Measurements from ENCODE around the gene MED16. TPM values are rescaled to one million over a fixed set of nuclear protein-coding genes. Genes with fewer than 3 reads are reported as not detected.
A peak's percentile ranks its signal among the peaks of the same experiment; 100 is the strongest.

Gene MED16
- total and polyA plus RNA-seq, 2 of the 13 experiments (the other 11 are each of a cell fraction or from before 2014, with no cell fraction given): 13.3 to 14.8 TPM

DNA sequence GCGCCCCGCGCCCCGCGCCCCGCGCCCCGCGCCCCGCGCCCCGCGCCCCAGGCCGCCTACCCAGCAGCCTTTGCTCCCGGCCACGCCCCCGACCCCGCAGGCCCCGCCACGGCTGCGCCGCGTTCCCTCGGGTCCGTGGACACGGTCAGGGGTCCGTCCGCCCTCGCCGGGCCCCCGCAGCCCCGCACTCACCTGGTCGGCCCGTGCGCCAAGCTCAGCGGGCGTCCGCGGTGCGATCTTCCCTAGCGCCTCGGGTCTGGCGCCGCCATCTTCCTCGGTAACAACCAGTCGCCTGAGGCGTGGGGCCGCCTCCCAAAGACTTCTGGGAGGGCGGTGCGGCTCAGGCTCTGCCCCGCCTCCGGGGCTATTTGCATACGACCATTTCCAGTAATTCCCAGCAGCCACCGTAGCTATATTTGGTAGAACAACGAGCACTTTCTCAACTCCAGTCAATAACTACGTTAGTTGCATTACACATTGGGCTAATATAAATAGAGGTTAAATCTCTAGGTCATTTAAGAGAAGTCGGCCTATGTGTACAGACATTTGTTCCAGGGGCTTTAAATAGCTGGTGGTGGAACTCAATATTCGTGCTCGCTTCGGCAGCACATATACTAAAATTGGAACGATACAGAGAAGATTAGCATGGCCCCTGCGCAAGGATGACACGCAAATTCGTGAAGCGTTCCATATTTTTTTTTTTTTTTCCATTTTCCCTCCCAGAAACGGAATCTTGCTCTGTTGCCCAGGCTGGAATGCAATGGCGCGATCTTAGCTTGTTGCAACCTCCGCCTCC lies at the start of gene MED16, which contains the start of gene RNU6-9 (continued):
- TF ChIP-seq, protein P1, sequence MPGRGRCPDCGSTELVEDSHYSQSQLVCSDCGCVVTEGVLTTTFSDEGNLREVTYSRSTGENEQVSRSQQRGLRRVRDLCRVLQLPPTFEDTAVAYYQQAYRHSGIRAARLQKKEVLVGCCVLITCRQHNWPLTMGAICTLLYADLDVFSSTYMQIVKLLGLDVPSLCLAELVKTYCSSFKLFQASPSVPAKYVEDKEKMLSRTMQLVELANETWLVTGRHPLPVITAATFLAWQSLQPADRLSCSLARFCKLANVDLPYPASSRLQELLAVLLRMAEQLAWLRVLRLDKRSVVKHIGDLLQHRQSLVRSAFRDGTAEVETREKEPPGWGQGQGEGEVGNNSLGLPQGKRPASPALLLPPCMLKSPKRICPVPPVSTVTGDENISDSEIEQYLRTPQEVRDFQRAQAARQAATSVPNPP (CRISPR knock-in tag; IDR thresholded peaks at IDR 0.05): peak; percentile 100
- TF ChIP-seq, protein P2, sequence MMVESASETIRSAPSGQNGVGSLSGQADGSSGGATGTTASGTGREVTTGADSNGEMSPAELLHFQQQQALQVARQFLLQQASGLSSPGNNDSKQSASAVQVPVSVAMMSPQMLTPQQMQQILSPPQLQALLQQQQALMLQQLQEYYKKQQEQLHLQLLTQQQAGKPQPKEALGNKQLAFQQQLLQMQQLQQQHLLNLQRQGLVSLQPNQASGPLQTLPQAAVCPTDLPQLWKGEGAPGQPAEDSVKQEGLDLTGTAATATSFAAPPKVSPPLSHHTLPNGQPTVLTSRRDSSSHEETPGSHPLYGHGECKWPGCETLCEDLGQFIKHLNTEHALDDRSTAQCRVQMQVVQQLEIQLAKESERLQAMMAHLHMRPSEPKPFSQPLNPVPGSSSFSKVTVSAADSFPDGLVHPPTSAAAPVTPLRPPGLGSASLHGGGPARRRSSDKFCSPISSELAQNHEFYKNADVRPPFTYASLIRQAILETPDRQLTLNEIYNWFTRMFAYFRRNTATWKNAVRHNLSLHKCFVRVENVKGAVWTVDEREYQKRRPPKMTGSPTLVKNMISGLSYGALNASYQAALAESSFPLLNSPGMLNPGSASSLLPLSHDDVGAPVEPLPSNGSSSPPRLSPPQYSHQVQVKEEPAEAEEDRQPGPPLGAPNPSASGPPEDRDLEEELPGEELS (CRISPR knock-in tag; IDR thresholded peaks at IDR 0.05): peak; percentile 39; the same call in 1 of the 2 replicates
- TF ChIP-seq SSRP1 (CRISPR knock-in tag; IDR thresholded peaks at IDR 0.05) (peak; percentile 92; the same call in 1 of the 2 replicates), ZMYM2 (CRISPR knock-in tag; IDR thresholded peaks at IDR 0.05) (no peak), TAF1 (CRISPR knock-in tag; IDR thresholded peaks at IDR 0.05) (peak; percentile 57; the same call in 1 of the 2 replicates), RNF2 (conservative IDR thresholded peaks at IDR 0.05; ENCODE audit: low read depth) (no peak), EED (CRISPR knock-in tag; IDR thresholded peaks at IDR 0.05) (no peak), SMAD1 (CRISPR knock-in tag; IDR thresholded peaks at IDR 0.05; ENCODE audit: borderline replicate concordance, low read depth) (peak; percentile 79; the same call in 1 of the 2 replicates), CBFB (CRISPR knock-in tag; IDR thresholded peaks at IDR 0.05) (no peak), AKAP8 (CRISPR knock-in tag; IDR thresholded peaks at IDR 0.05) (no peak), KAT8 (CRISPR knock-in tag; IDR thresholded peaks at IDR 0.05) (0 out of 2 replicates have a peak, but pooled peaks have one; percentile 41), ZNF672 (CRISPR knock-in tag; IDR thresholded peaks at IDR 0.05) (no peak), ZBTB38 (CRISPR knock-in tag; IDR thresholded peaks at IDR 0.05) (peak; percentile 66; the same call in 1 of the 2 replicates), ZNF207 (IDR thresholded peaks at IDR 0.05; ENCODE audit: borderline replicate concordance) (no peak)
- TF ChIP-seq, protein P3, sequence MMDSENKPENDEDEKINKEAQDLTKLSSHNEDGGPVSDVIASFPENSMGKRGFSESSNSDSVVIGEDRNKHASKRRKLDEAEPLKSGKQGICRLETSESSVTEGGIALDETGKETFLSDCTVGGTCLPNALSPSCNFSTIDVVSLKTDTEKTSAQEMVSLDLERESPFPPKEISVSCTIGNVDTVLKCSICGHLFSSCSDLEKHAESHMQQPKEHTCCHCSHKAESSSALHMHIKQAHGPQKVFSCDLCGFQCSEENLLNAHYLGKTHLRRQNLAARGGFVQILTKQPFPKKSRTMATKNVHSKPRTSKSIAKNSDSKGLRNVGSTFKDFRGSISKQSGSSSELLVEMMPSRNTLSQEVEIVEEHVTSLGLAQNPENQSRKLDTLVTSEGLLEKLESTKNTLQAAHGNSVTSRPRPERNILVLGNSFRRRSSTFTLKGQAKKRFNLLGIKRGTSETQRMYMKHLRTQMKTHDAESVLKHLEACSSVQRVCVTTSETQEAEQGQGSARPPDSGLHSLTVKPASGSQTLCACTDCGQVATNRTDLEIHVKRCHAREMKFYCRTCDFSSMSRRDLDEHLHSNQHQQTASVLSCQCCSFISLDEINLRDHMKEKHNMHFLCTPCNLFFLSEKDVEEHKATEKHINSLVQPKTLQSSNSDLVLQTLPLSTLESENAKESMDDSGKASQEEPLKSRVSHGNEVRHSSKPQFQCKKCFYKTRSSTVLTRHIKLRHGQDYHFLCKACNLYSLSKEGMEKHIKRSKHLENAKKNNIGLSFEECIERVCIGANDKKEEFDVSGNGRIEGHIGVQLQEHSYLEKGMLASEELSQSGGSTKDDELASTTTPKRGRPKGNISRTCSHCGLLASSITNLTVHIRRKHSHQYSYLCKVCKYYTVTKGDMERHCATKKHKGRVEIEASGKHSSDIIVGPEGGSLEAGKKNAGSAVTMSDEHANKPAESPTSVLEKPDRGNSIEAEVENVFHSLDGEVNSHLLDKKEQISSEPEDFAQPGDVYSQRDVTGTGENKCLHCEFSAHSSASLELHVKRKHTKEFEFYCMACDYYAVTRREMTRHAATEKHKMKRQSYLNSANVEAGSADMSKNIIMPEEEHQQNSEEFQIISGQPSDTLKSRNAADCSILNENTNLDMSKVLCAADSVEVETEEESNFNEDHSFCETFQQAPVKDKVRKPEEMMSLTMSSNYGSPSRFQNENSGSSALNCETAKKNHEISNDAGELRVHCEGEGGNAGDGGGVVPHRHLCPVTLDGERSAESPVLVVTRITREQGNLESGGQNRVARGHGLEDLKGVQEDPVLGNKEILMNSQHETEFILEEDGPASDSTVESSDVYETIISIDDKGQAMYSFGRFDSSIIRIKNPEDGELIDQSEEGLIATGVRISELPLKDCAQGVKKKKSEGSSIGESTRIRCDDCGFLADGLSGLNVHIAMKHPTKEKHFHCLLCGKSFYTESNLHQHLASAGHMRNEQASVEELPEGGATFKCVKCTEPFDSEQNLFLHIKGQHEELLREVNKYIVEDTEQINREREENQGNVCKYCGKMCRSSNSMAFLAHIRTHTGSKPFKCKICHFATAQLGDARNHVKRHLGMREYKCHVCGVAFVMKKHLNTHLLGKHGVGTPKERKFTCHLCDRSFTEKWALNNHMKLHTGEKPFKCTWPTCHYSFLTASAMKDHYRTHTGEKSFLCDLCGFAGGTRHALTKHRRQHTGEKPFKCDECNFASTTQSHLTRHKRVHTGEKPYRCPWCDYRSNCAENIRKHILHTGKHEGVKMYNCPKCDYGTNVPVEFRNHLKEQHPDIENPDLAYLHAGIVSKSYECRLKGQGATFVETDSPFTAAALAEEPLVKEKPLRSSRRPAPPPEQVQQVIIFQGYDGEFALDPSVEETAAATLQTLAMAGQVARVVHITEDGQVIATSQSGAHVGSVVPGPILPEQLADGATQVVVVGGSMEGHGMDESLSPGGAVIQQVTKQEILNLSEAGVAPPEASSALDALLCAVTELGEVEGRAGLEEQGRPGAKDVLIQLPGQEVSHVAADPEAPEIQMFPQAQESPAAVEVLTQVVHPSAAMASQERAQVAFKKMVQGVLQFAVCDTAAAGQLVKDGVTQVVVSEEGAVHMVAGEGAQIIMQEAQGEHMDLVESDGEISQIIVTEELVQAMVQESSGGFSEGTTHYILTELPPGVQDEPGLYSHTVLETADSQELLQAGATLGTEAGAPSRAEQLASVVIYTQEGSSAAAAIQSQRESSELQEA (CRISPR knock-in tag; IDR thresholded peaks at IDR 0.05; ENCODE audit: not compliant biosample characterization): no peak
- TF ChIP-seq, protein P4, sequence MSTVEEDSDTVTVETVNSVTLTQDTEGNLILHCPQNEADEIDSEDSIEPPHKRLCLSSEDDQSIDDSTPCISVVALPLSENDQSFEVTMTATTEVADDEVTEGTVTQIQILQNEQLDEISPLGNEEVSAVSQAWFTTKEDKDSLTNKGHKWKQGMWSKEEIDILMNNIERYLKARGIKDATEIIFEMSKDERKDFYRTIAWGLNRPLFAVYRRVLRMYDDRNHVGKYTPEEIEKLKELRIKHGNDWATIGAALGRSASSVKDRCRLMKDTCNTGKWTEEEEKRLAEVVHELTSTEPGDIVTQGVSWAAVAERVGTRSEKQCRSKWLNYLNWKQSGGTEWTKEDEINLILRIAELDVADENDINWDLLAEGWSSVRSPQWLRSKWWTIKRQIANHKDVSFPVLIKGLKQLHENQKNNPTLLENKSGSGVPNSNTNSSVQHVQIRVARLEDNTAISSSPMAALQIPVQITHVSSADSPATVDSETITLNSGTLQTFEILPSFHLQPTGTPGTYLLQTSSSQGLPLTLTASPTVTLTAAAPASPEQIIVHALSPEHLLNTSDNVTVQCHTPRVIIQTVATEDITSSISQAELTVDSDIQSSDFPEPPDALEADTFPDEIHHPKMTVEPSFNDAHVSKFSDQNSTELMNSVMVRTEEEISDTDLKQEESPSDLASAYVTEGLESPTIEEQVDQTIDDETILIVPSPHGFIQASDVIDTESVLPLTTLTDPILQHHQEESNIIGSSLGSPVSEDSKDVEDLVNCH (CRISPR knock-in tag; IDR thresholded peaks at IDR 0.05): no peak
